A549 (cell line): ENCODE data around the gene PPID. TPM values are rescaled to one million over a fixed set of nuclear protein-coding genes. Genes with fewer than 3 reads are reported as not detected.

Source experiments
- ATAC-seq, 2 experiments: fragments of 200-7000 bp in 1 of 2; fragments of >200 bp in 1 of 2; cut with Nextera tagmentation in 1 of 2; cut with Tn5 transposase in 1 of 2; 3 replicates each; pipeline versions ENCODE4 v1.8.0 to v1.9.1; 2018 to 2020; ENCODE audit warnings: mild to moderate bottlenecking in 1 of 2, moderate library complexity in 1 of 2
- CTCF ChIA-PET: fragments of 300-600 bp; sonication (Branson Sonifier 250); formaldehyde crosslinking; extraction: SDS; loops from one replicate; lab custom pipeline; 2021; ENCODE audit warnings: antibody characterized with exemption, inconsistent platforms; lab: Yijun Ruan, JAX
- POLR2A ChIA-PET: fragments of 350-600 bp; formaldehyde crosslinking; extraction: SDS; loops from one replicate; lab custom pipeline; 2021; ENCODE audit warnings: antibody characterized with exemption, inconsistent platforms; lab: Yijun Ruan, JAX
- DNase-seq, 2 experiments: peaks; one replicate each; pipeline versions ENCODE4 v3.0.0 to v3.0.0-alpha.2; 2011 to 2016; ENCODE audit warnings: low read depth in 1 of 2, low spot score in 1 of 2
- FAIRE-seq: peaks from 2 replicates; lab custom pipeline; 2011; peaks lifted over from hg19 to GRCh38; lab: Jason Lieb, UNC
- H3K27ac ChIP-seq, 2 experiments: fragments of >200 bp; sonication (Bioruptor Twin); formaldehyde crosslinking; 3 replicates each; pipeline ENCODE4 v1.5.1; 2016 to 2017
- H3K4me1 ChIP-seq: fragments of >200 bp; sonication (Bioruptor Twin); formaldehyde crosslinking; 3 replicates; pipeline ENCODE4 v1.6.1; 2016
- H3K4me2 ChIP-seq: fragments of >200 bp; sonication (Bioruptor Twin); formaldehyde crosslinking; 3 replicates; pipeline ENCODE4 v1.6.1; 2016
- H3K4me3 ChIP-seq: fragments of >200 bp; sonication (Bioruptor Twin); formaldehyde crosslinking; 3 replicates; pipeline ENCODE4 v1.5.1; 2016
- H3K9me3 ChIP-seq: fragments of >200 bp; sonication (Bioruptor Twin); formaldehyde crosslinking; 3 replicates; pipeline ENCODE4 v1.6.1; 2016
- BHLHE40 ChIP-seq: IDR thresholded peaks from 2 replicates; pipeline ENCODE4 v1.6.1; 2012; ENCODE audit warnings: low read depth, low read length, inconsistent platforms
- CBX8 ChIP-seq: fragments of 200-600 bp; sonication (generic); IDR thresholded peaks from 2 replicates; pipeline ENCODE4 v1.6.1; 2016
- CTCF ChIP-seq: fragments of >200 bp; sonication (Bioruptor Twin); formaldehyde crosslinking; IDR thresholded peaks from 3 replicates; pipeline ENCODE4 v1.5.1; 2016
- E2F6 ChIP-seq: IDR thresholded peaks from 2 replicates; pipeline ENCODE4 v1.6.1; 2012; ENCODE audit warnings: low read depth, borderline replicate concordance
- FOSL2 ChIP-seq, 2 experiments: fragments of 450-650 bp in 1 of 2; fragments of >200 bp in 1 of 2; sonication (Bioruptor Twin) in 1 of 2; formaldehyde crosslinking; IDR thresholded peaks; 2 replicates each; pipeline versions ENCODE4 v1.5.0 to v1.6.1; 2016 to 2020; ENCODE audit warnings: mild to moderate bottlenecking in 1 of 2, moderate library complexity in 1 of 2
- HDAC2 ChIP-seq: fragments of 200-600 bp; sonication (generic); IDR thresholded peaks from 2 replicates; pipeline ENCODE4 v1.6.1; 2016
- HEYL ChIP-seq: fragments of 250-450 bp; sonication (Bioruptor Pico); IDR thresholded peaks from 2 replicates; pipeline ENCODE4 v1.8.0; 2021; ENCODE audit warnings: mild to moderate bottlenecking, moderate library complexity
- HMGXB4 ChIP-seq: fragments of 250-450 bp; sonication (Bioruptor Pico); IDR thresholded peaks from 2 replicates; pipeline ENCODE4 v1.5.0; 2021; ENCODE audit warnings: mild to moderate bottlenecking, moderate library complexity, borderline replicate concordance
- HOXB13 ChIP-seq: fragments of 250-450 bp; sonication (Bioruptor Pico); IDR thresholded peaks from 2 replicates; pipeline ENCODE4 v1.5.0; 2020; ENCODE audit warnings: low read depth, mild to moderate bottlenecking, moderate library complexity
- HOXB5 ChIP-seq: fragments of 250-450 bp; sonication (Bioruptor Pico); IDR thresholded peaks from 2 replicates; pipeline ENCODE4 v1.5.0; 2020; ENCODE audit warnings: mild to moderate bottlenecking, moderate library complexity
- JUNB ChIP-seq: fragments of >200 bp; sonication (Bioruptor Twin); formaldehyde crosslinking; IDR thresholded peaks from 2 replicates; pipeline ENCODE4 v1.6.1; 2016
- KDM1A ChIP-seq: fragments of 200-600 bp; sonication (generic); IDR thresholded peaks from 2 replicates; pipeline ENCODE4 v1.6.1; 2016; ENCODE audit warnings: low read depth, mild to moderate bottlenecking
- KDM5A ChIP-seq: fragments of 200-600 bp; sonication (generic); IDR thresholded peaks from 2 replicates; pipeline ENCODE4 v1.6.1; 2016; ENCODE audit warnings: antibody characterized with exemption, mild to moderate bottlenecking
- MAFK ChIP-seq: fragments of 450-650 bp; IDR thresholded peaks from 2 replicates; pipeline ENCODE4 v1.6.1; 2014; ENCODE audit not compliant: partially characterized antibody
- MAX ChIP-seq: IDR thresholded peaks from 2 replicates; pipeline ENCODE4 v1.6.1; 2012
- MYC ChIP-seq: IDR thresholded peaks from 2 replicates; pipeline ENCODE4 v1.6.1; 2012; ENCODE audit warnings: mild to moderate bottlenecking, inconsistent platforms, low read length, improper control_type of control experiment, borderline replicate concordance
- NR3C1 ChIP-seq: fragments of >200 bp; sonication (Bioruptor Twin); formaldehyde crosslinking; IDR thresholded peaks from 3 replicates; pipeline ENCODE4 v1.6.1; 2017
- PHF8 ChIP-seq: fragments of 200-600 bp; sonication (generic); IDR thresholded peaks from 2 replicates; pipeline ENCODE4 v1.6.1; 2016; ENCODE audit warnings: low read depth, mild to moderate bottlenecking, antibody characterized with exemption, moderate library complexity, borderline replicate concordance
- RAD21 ChIP-seq, 2 experiments: fragments of >200 bp in 1 of 2; sonication (Bioruptor Twin) in 1 of 2; formaldehyde crosslinking in 1 of 2; IDR thresholded peaks in 1 of 2; conservative IDR thresholded peaks in 1 of 2; 2 replicates in 1 of 2; 3 replicates in 1 of 2; pipeline ENCODE4 v1.6.1; 2012 to 2018; ENCODE audit warnings: inconsistent platforms in 1 of 2
- RARB ChIP-seq: fragments of 250-450 bp; sonication (Bioruptor Pico); IDR thresholded peaks from 2 replicates; pipeline ENCODE4 v1.8.0; 2021; ENCODE audit warnings: mild to moderate bottlenecking, moderate library complexity
- RNF2 ChIP-seq: fragments of 200-600 bp; sonication (generic); IDR thresholded peaks from 2 replicates; pipeline ENCODE4 v1.6.1; 2016; ENCODE audit warnings: low read depth, mild to moderate bottlenecking, antibody characterized with exemption, moderate library complexity, borderline replicate concordance
- SREBF2 ChIP-seq: fragments of 450-650 bp; IDR thresholded peaks from 2 replicates; pipeline ENCODE4 v1.6.1; 2014; ENCODE audit warnings: mild to moderate bottlenecking, moderate library complexity
- TP53 ChIP-seq: fragments of 250-450 bp; sonication (Bioruptor Pico); IDR thresholded peaks from 2 replicates; pipeline ENCODE4 v1.5.0; 2021; ENCODE audit warnings: mild to moderate bottlenecking, moderate library complexity
- WGBS: methylation state at CpG from one replicate; pipeline ENCODE4 v1.1.6; 2017; ENCODE audit errors: missing lambda C conversion rate; 5-methylcytosine and 5-hydroxymethylcytosine counted together
- polyA plus RNA-seq, 4 experiments: library from polyadenylated mRNA; depleted of rRNA in 3 of 4; stranded (reverse); fragments of >200 nt; fragmentation: RNase III in 1 of 4; extraction: RNeasy Plus Mini Kit Qiagen cat#74134 plus additional on column Dnase treatment in 1 of 4; gene quantifications; 2 replicates in 3 of 4; 3 replicates in 1 of 4; pipeline ENCODE4 v1.2.3, GENCODE V29; 2011 to 2017
- TF ChIP-seq, protein P1 (sequence below): fragments of 450-650 bp; IDR thresholded peaks from 2 replicates; pipeline ENCODE4 v1.6.1; 2014; ENCODE audit warnings: antibody characterized with exemption
- TF ChIP-seq, protein P2 (sequence below): fragments of 150-350 bp; IDR thresholded peaks from 2 replicates; pipeline ENCODE4 v1.6.1; 2014; ENCODE audit warnings: low read depth, mild to moderate bottlenecking, low read length
- TF ChIP-seq, protein P3 (sequence below): fragments of >200 bp; sonication (Bioruptor Twin); formaldehyde crosslinking; IDR thresholded peaks from 2 replicates; pipeline ENCODE4 v1.6.1; 2016

The PPID gene
- polyA plus RNA-seq, 2 of the 4 experiments (the other 2 are of a cell fraction): 30.7 to 44.1 TPM

DNA sequence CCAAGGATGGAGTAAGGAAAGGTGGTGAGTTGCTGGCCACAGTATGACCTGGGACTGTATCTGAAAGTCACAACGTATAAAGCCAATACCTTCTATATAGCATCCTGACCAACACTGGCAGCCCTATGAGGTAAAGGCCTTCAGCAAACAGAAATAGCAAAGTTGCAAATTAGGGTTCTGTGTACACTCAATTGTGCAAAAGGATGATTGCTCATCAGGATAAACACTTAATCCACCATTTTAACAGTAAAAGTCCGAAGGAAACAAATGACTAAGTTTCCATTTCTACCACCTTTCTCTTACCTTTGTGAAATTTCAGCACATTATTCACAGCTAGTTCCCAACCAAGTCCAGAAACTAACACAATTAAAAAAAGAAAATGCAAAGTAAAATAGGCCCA is 44.3 kb upstream of the PPID start:
- ATAC-seq (no peak), FAIRE-seq (no peak), DNase-seq (no peak)
- H3K9me3 ChIP-seq: no peaks in the 10 kb centered on the region
- TF ChIP-seq HEYL (CRISPR knock-in tag) (no peak), PHF8 (no peak), RNF2 (no peak), TP53 (CRISPR knock-in tag) (no peak), HDAC2 (no peak), MAX (no peak), KDM5A (no peak), RAD21 (conservative IDR thresholded peaks at IDR 0.05 in 1 of 2, IDR thresholded peaks at IDR 0.05 in 1 of 2) (no peak), SREBF2 (no peak), JUNB (no peak), HMGXB4 (CRISPR knock-in tag) (no peak), MYC (no peak), BHLHE40 (no peak), HOXB13 (CRISPR knock-in tag) (no peak)
- TF ChIP-seq, protein P1, sequence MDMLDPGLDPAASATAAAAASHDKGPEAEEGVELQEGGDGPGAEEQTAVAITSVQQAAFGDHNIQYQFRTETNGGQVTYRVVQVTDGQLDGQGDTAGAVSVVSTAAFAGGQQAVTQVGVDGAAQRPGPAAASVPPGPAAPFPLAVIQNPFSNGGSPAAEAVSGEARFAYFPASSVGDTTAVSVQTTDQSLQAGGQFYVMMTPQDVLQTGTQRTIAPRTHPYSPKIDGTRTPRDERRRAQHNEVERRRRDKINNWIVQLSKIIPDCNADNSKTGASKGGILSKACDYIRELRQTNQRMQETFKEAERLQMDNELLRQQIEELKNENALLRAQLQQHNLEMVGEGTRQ: no peak
- TF ChIP-seq, protein P2, sequence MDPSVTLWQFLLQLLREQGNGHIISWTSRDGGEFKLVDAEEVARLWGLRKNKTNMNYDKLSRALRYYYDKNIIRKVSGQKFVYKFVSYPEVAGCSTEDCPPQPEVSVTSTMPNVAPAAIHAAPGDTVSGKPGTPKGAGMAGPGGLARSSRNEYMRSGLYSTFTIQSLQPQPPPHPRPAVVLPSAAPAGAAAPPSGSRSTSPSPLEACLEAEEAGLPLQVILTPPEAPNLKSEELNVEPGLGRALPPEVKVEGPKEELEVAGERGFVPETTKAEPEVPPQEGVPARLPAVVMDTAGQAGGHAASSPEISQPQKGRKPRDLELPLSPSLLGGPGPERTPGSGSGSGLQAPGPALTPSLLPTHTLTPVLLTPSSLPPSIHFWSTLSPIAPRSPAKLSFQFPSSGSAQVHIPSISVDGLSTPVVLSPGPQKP: no peak
- TF ChIP-seq, protein P3, sequence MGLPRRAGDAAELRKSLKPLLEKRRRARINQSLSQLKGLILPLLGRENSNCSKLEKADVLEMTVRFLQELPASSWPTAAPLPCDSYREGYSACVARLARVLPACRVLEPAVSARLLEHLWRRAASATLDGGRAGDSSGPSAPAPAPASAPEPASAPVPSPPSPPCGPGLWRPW: no peak
- 43% methylated on average over 2 of the region's 2 CpGs for WGBS
- peaks cover 9% of the 10 kb centered on the region; the same call in 1 of the 3 replicates for H3K4me1 ChIP-seq
- no peak overlapping the region for H3K4me3 ChIP-seq
- H3K27ac ChIP-seq: no peak overlapping the region
- ChIA-PET POLR2A (no interaction called here), CTCF (no interaction called here)
- H3K4me2 ChIP-seq: no peak overlapping the region; the same call in 2 of the 3 replicates

DNA sequence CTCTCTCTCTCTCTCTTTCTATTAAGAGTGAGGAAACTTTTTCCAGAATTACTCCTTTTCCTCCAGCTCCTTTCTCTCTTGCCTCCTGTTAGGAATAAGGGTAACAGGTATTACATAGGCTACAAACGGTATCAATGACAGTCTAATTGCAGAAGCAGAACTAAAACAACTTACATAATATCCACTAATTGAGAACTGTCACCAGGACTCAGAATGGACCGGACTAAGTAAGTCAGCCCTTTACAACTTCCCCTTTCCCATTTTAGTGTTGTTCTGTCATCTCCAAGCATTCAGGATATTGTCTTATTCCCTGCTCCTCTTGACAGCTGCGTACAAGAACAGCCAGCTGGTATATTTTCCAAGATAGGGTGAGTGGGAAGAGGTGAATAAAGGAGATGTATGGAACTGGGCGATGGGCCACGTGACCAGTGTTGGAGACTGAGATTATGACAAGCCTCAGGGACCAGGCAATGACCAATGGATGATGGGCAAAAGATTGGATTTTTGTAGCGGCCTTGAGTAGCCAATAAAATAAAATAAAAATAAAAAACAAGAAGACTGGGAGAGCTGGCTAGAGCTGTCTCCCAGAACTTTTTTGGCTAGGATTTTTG is 43.3 kb upstream of the PPID start:
- Histone ChIP-seq H3K4me3 (no peak overlapping the region), H3K4me2 (no peak overlapping the region), H3K27ac (no peak overlapping the region), H3K4me1 (peaks cover 9% of the 10 kb centered on the region; the same call in 1 of the 3 replicates)
- 92% methylated on average over 6 of the region's 6 CpGs for WGBS
- CTCF ChIA-PET: interaction anchor here (0.7 kb wide), 1 partner anchor 108 kb away, joined by 3 read pairs; no protein-coding TSS in a partner anchor
- DNase-seq (no peak), ATAC-seq (no peak)
- POLR2A ChIA-PET: no interaction called here
- no peak for TF ChIP-seq PHF8
- TF ChIP-seq MAFK: no peak
- TF ChIP-seq HDAC2: no peak
- no peak for TF ChIP-seq FOSL2 (IDR thresholded peaks at IDR 0.05)
- no peak for TF ChIP-seq FOSL2 (CRISPR knock-in tag; IDR thresholded peaks at IDR 0.05)
- no peak for TF ChIP-seq HEYL (CRISPR knock-in tag)
- TF ChIP-seq JUNB: no peak
- TF ChIP-seq RAD21 (conservative IDR thresholded peaks at IDR 0.05 in 1 of 2, IDR thresholded peaks at IDR 0.05 in 1 of 2): no peak
- no peak for TF ChIP-seq SREBF2
- TF ChIP-seq NR3C1: no peak
- no peak for TF ChIP-seq CTCF
- no peak for TF ChIP-seq RARB (CRISPR knock-in tag)
- TF ChIP-seq E2F6: no peak
- no peak for TF ChIP-seq HOXB5
- TF ChIP-seq KDM1A: no peak
- TF ChIP-seq CBX8: no peak
- TF ChIP-seq, all 56 proteins: peak for 0
- FAIRE-seq: no peak
- H3K9me3 ChIP-seq: no peaks in the 10 kb centered on the region
